ENCODE results near the gene SLC38A1.

SLC38A1 gene

GRCh38 chr12:46266869-46267574 lies 1.8 kb downstream of the SLC38A1 start:
- TF ChIP-seq CTCF (IDR thresholded peaks at IDR 0.05; ENCODE audit: low read length) (no peak), EZH2 (IDR thresholded peaks at IDR 0.05; ENCODE audit: borderline replicate concordance, low read length) (no peak)
- peak overlapping the region; percentile 91 for H3K4me3 ChIP-seq (ENCODE audit: low read depth, low read length, poor library complexity, severe bottlenecking)
- peaks cover 58% of the 10 kb centered on the region for H3K36me3 ChIP-seq (ENCODE audit: insufficient read depth, low read length)
- H3K9me3 ChIP-seq (ENCODE audit: low read length): no peaks in the 10 kb centered on the region
- H3K79me2 ChIP-seq (ENCODE audit: insufficient read depth, low read length): peaks cover 72% of the 10 kb centered on the region
- H3K9me2 ChIP-seq (ENCODE audit: low read depth, low read length): no peaks in the 10 kb centered on the region
- no peak overlapping the region for H2AFZ ChIP-seq (ENCODE audit: low read length)
- H3F3A ChIP-seq (ENCODE audit: insufficient read depth, low read length): no peaks in the 10 kb centered on the region
- peaks cover 66% of the 10 kb centered on the region for H3K4me1 ChIP-seq (ENCODE audit: insufficient read depth, low read length, severe bottlenecking)
- no peaks in the 10 kb centered on the region for H4K20me1 ChIP-seq (ENCODE audit: insufficient read depth, low read length)
- peak overlapping the region; percentile 87 for H3K4me2 ChIP-seq (ENCODE audit: low read length)
- peak overlapping the region; percentile 99 for H3K9ac ChIP-seq (ENCODE audit: low read length)
- peak overlapping the region; percentile 93 for H3K27ac ChIP-seq (ENCODE audit: low read depth, low read length, poor library complexity, severe bottlenecking)
- no peaks in the 10 kb centered on the region for H3K27me3 ChIP-seq (ENCODE audit: insufficient read depth, low read length)

GRCh38 chr12:46266382-46266791 lies 2.5 kb downstream of the SLC38A1 start:
- Histone ChIP-seq H3K27ac (ENCODE audit: low read depth, low read length, poor library complexity, severe bottlenecking) (peak overlapping the region; percentile 93), H2AFZ (ENCODE audit: low read length) (no peak overlapping the region), H3K4me2 (ENCODE audit: low read length) (peak overlapping the region; percentile 87), H3K79me2 (ENCODE audit: insufficient read depth, low read length) (peaks cover 78% of the 10 kb centered on the region), H3K4me3 (ENCODE audit: low read depth, low read length, poor library complexity, severe bottlenecking) (peak overlapping the region; percentile 91), H3K9ac (ENCODE audit: low read length) (peak overlapping the region; percentile 99), H4K20me1 (ENCODE audit: insufficient read depth, low read length) (no peaks in the 10 kb centered on the region), H3K4me1 (ENCODE audit: insufficient read depth, low read length, severe bottlenecking) (peaks cover 63% of the 10 kb centered on the region), H3K9me3 (ENCODE audit: low read length) (no peaks in the 10 kb centered on the region), H3K9me2 (ENCODE audit: low read depth, low read length) (no peaks in the 10 kb centered on the region), H3F3A (ENCODE audit: insufficient read depth, low read length) (no peaks in the 10 kb centered on the region), H3K36me3 (ENCODE audit: insufficient read depth, low read length) (peaks cover 64% of the 10 kb centered on the region), H3K27me3 (ENCODE audit: insufficient read depth, low read length) (no peaks in the 10 kb centered on the region)
- TF ChIP-seq CTCF (IDR thresholded peaks at IDR 0.05; ENCODE audit: low read length) (no peak; the same call in 1 of the 2 replicates), EZH2 (IDR thresholded peaks at IDR 0.05; ENCODE audit: borderline replicate concordance, low read length) (no peak)

- Histone ChIP-seq H3K27ac (ENCODE audit: low read depth, low read length, poor library complexity, severe bottlenecking) (peak overlapping the region; percentile 93), H3K4me3 (ENCODE audit: low read depth, low read length, poor library complexity, severe bottlenecking) (peak overlapping the region; percentile 91), H3K4me1 (ENCODE audit: insufficient read depth, low read length, severe bottlenecking) (peaks cover 56% of the 10 kb centered on the region), H3K27me3 (ENCODE audit: insufficient read depth, low read length) (no peaks in the 10 kb centered on the region), H2AFZ (ENCODE audit: low read length) (no peak overlapping the region), H3K4me2 (ENCODE audit: low read length) (peak overlapping the region; percentile 87), H3K9me3 (ENCODE audit: low read length) (no peaks in the 10 kb centered on the region), H4K20me1 (ENCODE audit: insufficient read depth, low read length) (no peaks in the 10 kb centered on the region), H3K9ac (ENCODE audit: low read length) (peak overlapping the region; percentile 99), H3K9me2 (ENCODE audit: low read depth, low read length) (no peaks in the 10 kb centered on the region), H3F3A (ENCODE audit: insufficient read depth, low read length) (no peaks in the 10 kb centered on the region), H3K36me3 (ENCODE audit: insufficient read depth, low read length) (peaks cover 71% of the 10 kb centered on the region), H3K79me2 (ENCODE audit: insufficient read depth, low read length) (peaks cover 79% of the 10 kb centered on the region)
- no peak for TF ChIP-seq EZH2 (IDR thresholded peaks at IDR 0.05; ENCODE audit: borderline replicate concordance, low read length)
- no peak for TF ChIP-seq CTCF (IDR thresholded peaks at IDR 0.05; ENCODE audit: low read length)
Measured at GRCh38 chr12:46265734-46266133, 3.1 kb downstream of the SLC38A1 start.
